Activated T-cell treated with anti-CD3 and anti-CD28 coated beads, Interleukin-2, amount 50 U/mL, for 4 hours (primary cell): ENCODE data around the gene TSC2. TPM values are rescaled to one million over a fixed set of nuclear protein-coding genes. Genes with fewer than 3 reads are reported as not detected.

ENCODE experiments used
- total RNA-seq, 3 donors: library from RNA; stranded (reverse); gene quantifications; one replicate each; pipeline ENCODE4 v1.2.1, GENCODE V29; 2021

The TSC2 gene
- total RNA-seq, 3 donors from 2014 or later = 87.6 to 98.0 (median 94.5) TPM

Other genes with a start within 250 kb of the TSC2 start
- 10 to 100 TPM; 34.4 to 45.9 (median 35.3) TPM for gene HAGH, start 221.2 kb upstream of the TSC2 start, total RNA-seq
- 10 to 100 TPM; 22.8 to 27.9 (median 24.0) TPM for gene FAHD1, start 220.8 kb upstream of the TSC2 start, total RNA-seq
- under 1 TPM; 0.24 to 0.34 (median 0.28) TPM for gene MEIOB, start 175.8 kb upstream of the TSC2 start, total RNA-seq
- not detected for gene HS3ST6, start 129.6 kb upstream of the TSC2 start, total RNA-seq
- 10 to 100 TPM; 16.8 to 19.4 (median 17.6) TPM for gene MSRB1, start 104.8 kb upstream of the TSC2 start, total RNA-seq
- not detected for gene RPL3L, start 93.3 kb upstream of the TSC2 start, total RNA-seq
- 100 to 1,000 TPM; 115 to 143 (median 117) TPM for gene NDUFB10, start 88.4 kb upstream of the TSC2 start, total RNA-seq
- 1,000 to 10,000 TPM; 5,588 to 5,699 (median 5,621) TPM for gene RPS2, start 83.2 kb upstream of the TSC2 start, total RNA-seq
- gene RNF151, start 81.1 kb upstream of the TSC2 start, total RNA-seq = under 1 TPM in 2 of 3 donors, not detected in 1; 0.40 to 0.42 TPM
- 100 to 1,000 TPM; 146 to 159 (median 156) TPM for gene TBL3, start 75.9 kb upstream of the TSC2 start, total RNA-seq
- under 1 TPM in 1 of 3 donors, not detected in 2; 0.35 TPM for gene NOXO1, start 66.5 kb upstream of the TSC2 start, total RNA-seq
- 10 to 100 TPM; 34.9 to 50.0 (median 47.2) TPM for gene GFER, start 63.8 kb upstream of the TSC2 start, total RNA-seq
- 1 to 10 TPM; 2.7 to 4.3 (median 3.5) TPM for gene SYNGR3, start 58.0 kb upstream of the TSC2 start, total RNA-seq
- 100 to 1,000 TPM; 118 to 127 (median 126) TPM for gene ZNF598, start 38.2 kb upstream of the TSC2 start, total RNA-seq
- gene NPW, start 28.2 kb upstream of the TSC2 start, total RNA-seq = 10 to 100 TPM in 2 of 3 donors, 1 to 10 TPM in 1; 9.2 to 19.0 (median 13.1) TPM
- 1 to 10 TPM; 2.0 to 4.4 (median 2.0) TPM for gene NHERF2, start 21.1 kb upstream of the TSC2 start, total RNA-seq
- gene NTHL1, start 151 bp upstream of the TSC2 start, total RNA-seq = 10 to 100 TPM; 30.5 to 43.5 (median 34.8) TPM
- gene PKD1, start 87.9 kb downstream of the TSC2 start, total RNA-seq = 100 to 1,000 TPM; 100 to 118 (median 104) TPM
- gene RAB26, start 100.6 kb downstream of the TSC2 start, total RNA-seq = not detected
- 100 to 1,000 TPM in 2 of 3 donors, 10 to 100 TPM in 1; 95.6 to 110 (median 102) TPM for gene TRAF7, start 107.8 kb downstream of the TSC2 start, total RNA-seq
- gene CASKIN1, start 148.6 kb downstream of the TSC2 start, total RNA-seq = 1 to 10 TPM in 1 of 3 donors, under 1 TPM in 2; 0.14 to 1.5 (median 0.34) TPM
- 10 to 100 TPM; 73.6 to 88.0 (median 84.8) TPM for gene MLST8, start 157.5 kb downstream of the TSC2 start, total RNA-seq
- gene BRICD5, start 162.9 kb downstream of the TSC2 start, total RNA-seq = 1 to 10 TPM; 6.4 to 8.2 (median 6.8) TPM
- gene PGP, start 166.9 kb downstream of the TSC2 start, total RNA-seq = 10 to 100 TPM; 25.8 to 27.9 (median 27.2) TPM
- gene E4F1, start 175.6 kb downstream of the TSC2 start, total RNA-seq = 10 to 100 TPM; 44.3 to 48.7 (median 45.3) TPM
- 1 to 10 TPM in 1 of 3 donors, under 1 TPM in 2; 0.52 to 1.1 (median 0.86) TPM for gene DNASE1L2, start 188.5 kb downstream of the TSC2 start, total RNA-seq
- 10 to 100 TPM; 21.6 to 23.8 (median 22.5) TPM for gene ECI1, start 203.6 kb downstream of the TSC2 start, total RNA-seq
- gene RNPS1, start 220.1 kb downstream of the TSC2 start, total RNA-seq = 100 to 1,000 TPM; 412 to 481 (median 413) TPM